Stimulated activated CD8-positive, alpha-beta memory T cell treated with anti-CD3 and anti-CD28 coated beads, Interleukin-2, amount 100 ng/mL, for 48 hours (primary cell): ENCODE results near the gene DNASE1L3.

ENCODE experiments used
- DNase-seq, 2 donors: peaks; one replicate each; pipeline ENCODE4 v3.0.0-alpha.2; 2020; ENCODE audit warnings: low read depth in 2 of 2

DNASE1L3 gene

DNA sequence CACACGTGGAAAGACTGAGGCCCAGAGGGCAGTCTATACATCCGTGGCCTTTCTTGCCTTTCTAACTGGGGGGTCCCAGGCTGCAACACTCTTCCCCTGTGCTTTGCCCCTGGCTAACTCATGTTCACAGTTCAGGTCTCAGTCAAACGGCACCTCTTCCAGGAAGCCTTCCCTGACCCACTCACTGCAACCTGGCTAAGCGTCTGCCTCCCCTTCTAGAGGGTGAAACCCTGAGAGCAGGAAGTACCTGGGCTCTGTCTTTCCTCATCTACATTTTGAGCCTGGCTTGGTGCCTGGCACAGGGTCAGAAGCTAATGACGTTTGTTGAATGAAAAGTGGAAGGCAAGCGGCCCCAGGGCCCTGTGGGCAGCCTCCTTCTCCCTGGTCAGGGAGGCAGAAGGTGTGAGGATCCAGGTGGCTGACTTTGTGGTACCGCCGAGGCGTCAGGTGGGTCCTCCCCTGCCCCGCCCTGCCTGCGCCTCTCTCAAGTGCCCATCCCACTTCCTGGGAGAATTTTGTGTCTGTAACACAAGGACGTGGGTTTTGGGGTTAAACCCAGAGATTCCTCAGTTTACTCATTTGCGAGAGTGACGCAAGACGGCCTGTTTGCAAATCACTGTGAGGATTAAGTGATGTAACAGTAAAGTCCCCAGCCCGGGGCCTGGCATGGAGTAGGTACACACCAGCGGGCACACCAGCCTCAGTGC lies 32.1 kb downstream of the DNASE1L3 start:
- DNase-seq: no peak

DNA sequence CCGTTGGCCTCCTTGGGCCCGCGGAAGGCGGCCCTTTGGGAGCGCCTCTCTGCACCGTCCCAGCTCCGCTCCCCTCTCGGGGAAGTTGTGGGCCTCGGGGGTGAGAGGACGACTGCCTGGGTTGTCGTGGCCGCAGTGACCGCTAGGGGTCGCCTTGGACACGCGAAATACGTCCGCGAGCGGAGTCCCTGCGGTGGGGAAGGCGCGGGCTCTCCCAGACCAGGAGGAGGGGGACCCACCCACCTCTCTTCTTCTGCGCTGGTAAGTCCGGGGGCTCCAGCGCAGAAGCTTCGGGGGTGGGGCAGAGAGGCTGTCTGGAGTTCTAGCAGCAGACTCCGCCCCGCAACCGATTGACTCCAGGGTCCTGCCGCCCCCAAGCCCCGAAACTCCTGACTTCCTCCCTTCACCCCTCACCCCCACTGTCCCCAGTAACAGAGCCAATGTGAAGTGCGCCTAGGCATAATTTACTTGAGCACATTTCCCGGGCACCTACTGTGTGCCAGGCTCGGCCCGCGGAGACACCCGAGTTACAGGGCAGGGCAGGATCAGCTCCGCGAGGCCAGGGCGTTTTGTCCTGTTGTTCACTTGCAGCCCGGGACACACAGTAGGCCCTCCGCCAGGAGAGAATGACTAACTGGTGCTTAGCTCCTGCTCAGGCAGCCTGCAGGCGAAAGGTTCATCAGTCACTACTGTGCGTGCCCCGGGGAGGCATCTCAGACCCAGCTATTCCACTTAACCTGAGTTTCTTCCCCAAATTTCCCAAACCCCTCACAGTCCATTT lies 32.8 kb downstream of the DNASE1L3 start:
- DNase-seq: peak; percentile 83 to 89

DNA sequence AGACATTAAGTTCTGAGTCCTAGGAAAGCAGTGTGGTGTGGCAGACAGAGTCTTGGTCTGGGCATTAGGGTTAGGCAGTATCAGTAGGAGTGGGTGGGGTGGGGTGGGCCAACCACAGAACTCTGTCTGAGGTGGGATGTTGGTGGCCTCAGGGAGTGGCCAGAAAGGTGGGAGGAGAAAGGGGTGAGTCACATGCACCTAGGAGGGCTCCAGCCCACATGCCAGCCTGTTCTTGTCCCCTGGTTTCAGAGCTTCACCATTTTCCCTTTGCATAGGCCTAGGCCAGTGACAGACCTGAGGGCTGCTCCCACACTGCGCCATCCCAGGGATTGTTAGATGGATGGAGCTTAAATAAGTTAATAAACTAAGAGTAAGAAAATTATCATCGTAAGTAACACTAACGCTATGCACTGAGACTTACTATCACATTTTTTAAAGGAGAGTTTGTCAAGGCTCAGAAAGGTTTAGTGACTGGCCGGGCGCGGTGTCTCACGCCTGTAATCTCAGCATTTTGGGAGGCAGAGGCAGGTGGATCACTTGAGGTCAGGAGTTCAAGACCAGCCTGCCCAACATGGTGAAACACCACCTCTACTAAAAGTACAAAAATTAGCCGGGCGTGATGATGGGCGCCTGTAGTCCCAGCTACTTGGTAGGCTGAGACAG lies 33.8 kb downstream of the DNASE1L3 start:
- DNase-seq: no peak

DNA sequence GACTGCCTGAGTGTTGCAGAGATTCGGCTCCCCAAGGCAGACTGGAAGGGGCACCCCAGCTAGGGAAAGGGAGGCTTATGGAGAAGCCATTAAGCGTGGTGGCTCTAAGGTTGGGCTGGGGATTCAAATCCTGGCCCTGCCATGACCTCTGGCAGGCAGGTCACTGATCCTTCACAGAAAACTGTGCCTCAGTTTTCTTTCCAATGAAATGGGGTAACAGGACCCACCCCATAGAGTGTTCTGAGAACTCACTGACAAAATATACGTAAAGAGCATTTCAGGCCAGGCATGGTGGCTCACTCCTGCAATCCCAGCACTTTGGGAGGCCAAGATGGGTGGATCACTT lies 34.6 kb downstream of the DNASE1L3 start:
- DNase-seq: no peak

DNA sequence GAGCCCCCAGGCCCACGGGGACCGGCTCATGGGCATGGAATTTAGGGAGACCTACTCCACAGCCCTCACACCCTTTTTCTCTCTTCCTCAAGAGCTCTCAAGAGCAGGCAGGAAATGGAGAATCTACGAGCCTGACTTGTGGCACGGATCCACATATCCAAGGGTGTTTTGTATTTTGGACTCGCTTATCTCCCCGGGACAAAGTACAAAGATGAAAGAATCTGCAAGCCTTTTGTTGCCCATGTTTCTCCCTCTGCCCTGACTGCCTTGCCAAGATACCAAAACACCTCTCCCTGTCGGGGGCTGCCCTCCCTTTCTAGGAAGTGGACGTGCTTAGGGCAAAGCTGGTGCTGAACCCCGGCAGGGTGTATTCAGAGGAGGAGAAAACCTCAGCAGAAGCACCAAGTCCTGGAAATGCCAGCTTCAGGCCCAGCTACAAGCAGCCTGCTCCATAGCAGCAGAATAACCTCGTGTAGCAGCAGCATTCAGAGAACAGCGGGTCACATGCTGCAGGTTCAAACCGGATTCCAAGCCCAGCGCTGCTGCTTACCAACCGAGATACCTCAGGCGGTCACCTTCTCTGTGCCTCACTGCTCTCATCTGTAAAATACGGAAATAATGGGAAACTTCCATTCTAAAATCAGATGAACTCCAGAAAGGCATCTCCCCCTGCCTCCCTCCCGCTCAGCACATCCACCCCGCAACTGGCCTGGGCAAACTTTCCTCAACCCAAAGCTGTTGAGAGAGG lies 35.2 kb downstream of the DNASE1L3 start:
- DNase-seq: no peak

DNA sequence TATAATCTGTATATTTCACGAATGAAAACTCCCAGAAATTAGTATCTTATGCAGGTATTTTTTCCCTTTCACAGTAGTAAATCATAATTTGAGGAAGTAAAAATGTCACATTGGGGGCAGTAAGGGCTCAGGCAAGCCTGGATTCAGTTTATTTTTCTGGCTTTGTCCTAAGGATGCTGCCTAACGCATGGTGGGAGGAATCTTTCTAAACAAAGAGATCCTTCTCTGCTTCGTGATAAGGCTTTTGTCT lies 35.7 kb downstream of the DNASE1L3 start:
- no peak for DNase-seq

DNA sequence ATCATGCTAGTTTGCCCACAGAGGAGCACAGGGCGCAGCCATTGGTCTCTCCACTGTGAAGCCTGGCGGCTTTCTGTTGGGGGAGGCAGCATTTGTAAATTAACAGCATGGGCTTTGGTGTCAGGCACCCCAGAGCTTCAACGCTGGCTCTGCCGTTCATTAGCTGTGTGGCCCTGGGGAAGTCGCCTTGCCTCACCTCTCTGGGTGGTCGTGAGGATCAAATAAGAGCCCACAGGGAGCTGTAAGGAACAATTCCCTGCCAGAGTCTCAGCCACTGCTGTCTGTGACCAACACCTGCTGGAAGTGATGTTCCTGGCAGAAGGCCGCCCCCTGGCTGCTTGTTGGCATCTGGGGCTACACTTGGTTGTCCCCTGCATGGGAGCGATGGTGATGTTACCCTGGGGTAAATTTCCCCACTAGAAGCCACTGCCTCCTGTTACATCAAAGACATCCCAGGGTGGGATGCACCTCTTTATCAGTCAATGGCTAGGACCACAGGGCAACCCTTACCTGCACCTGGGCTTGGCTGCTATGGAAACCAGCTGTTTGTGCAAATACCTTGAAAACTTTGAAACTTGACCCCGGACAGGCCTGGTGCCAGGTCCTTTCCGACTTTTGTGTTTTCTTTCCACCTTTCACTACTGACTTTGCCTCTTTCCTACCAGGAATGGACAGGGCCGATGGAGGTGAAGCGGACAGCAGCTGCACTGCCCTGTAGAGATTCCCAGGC lies 36.9 kb downstream of the DNASE1L3 start:
- DNase-seq: peak in 1 of 2 donors; percentile 19

DNA sequence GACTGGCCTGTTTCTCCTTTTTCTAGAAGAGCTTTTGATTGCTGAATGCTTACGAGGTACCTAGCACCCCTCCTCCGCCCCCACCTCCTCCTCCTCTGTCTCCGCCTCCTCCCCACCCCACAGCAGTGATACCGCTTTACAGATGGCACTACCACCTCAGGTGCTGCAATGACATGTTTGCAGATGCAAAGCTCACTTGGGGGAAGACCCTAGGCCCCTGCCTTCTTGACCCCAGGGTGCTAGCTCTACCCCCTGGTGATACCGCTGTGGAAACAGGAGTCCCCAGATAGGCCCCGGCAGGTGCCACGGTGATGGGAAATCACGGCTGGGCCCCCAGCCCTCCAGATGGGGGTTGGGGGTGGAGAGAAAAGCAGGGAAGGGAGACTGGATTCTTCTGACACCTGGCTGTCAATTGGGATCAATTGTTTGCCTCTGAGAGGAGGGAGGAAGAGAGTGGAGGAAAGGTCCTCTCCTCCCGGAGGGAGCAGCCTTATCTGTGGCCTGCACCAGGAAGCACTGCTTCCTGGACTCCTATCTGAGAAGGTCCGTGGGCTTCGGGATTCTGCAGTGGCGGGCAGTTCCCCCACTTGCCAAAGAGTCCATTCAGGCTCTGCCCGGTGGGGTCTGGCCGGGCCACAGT lies 37.6 kb downstream of the DNASE1L3 start:
- DNase-seq: no peak

DNA sequence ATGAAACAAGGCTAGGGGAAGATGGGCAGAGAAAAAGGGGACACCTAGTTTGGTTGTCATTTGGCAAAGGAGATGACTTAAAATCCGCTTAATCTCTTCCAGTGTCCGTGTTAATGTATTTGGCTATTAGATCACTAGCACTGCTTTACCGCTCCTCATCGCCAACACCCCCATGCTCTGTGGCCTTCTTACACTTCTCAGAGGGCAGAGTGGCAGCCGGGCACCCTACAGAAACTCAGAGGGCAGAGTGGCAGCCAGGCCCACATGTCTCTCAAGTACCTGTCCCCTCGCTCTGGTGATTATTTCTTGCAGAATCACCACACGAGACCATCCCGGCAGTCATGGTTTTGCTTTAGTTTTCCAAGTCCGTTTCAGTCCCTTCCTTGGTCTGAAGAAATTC lies 39.6 kb downstream of the DNASE1L3 start:
- DNase-seq: no peak

DNA sequence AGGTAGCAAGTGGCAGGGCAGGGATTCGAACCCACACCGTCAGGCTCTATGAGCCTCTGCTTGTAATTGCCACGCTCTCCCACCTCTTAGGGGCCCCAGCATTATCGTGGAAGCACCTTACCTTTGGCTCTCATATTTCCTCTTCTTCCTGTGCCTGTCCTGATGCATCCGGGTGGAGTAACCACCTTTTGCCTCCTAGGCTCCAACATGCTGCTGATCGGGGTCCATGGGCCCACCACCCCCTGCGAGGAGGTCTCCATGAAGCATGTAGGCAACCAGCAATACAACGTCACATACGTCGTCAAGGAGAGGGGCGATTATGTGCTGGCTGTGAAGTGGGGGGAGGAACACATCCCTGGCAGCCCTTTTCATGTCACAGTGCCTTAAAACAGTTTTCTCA lies 40.4 kb downstream of the DNASE1L3 start:
- no peak for DNase-seq

DNA sequence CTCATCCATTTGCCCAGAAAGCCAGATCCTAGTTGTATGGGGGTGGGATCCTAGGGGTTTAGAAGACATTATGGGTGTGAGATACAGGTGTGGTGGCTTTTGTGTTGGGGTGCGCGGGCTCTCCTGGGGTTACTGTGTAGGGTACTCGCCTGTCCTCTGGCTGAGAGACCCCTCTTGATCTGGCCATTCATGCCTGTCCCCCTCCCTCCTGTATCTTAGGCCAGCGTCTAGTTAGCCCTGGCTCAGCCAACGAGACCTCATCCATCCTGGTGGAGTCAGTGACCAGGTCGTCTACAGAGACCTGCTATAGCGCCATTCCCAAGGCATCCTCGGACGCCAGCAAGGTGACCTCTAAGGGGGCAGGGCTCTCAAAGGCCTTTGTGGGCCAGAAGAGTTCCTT lies 41.4 kb downstream of the DNASE1L3 start:
- no peak for DNase-seq

DNA sequence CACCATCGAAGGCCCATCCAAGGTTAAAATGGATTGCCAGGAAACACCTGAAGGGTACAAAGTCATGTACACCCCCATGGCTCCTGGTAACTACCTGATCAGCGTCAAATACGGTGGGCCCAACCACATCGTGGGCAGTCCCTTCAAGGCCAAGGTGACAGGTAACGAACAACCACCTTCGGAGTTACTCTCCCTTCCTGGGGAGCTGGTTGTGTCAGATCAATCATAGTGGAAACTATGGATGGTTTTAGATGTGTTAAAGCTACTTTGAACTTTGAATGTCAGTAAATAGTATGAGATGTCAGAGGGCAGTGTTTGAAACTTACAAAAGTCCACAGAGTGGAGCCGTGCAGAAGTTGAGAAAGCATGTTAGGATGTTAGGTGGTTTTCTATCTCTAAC lies 42.3 kb downstream of the DNASE1L3 start:
- DNase-seq: no peak

DNA sequence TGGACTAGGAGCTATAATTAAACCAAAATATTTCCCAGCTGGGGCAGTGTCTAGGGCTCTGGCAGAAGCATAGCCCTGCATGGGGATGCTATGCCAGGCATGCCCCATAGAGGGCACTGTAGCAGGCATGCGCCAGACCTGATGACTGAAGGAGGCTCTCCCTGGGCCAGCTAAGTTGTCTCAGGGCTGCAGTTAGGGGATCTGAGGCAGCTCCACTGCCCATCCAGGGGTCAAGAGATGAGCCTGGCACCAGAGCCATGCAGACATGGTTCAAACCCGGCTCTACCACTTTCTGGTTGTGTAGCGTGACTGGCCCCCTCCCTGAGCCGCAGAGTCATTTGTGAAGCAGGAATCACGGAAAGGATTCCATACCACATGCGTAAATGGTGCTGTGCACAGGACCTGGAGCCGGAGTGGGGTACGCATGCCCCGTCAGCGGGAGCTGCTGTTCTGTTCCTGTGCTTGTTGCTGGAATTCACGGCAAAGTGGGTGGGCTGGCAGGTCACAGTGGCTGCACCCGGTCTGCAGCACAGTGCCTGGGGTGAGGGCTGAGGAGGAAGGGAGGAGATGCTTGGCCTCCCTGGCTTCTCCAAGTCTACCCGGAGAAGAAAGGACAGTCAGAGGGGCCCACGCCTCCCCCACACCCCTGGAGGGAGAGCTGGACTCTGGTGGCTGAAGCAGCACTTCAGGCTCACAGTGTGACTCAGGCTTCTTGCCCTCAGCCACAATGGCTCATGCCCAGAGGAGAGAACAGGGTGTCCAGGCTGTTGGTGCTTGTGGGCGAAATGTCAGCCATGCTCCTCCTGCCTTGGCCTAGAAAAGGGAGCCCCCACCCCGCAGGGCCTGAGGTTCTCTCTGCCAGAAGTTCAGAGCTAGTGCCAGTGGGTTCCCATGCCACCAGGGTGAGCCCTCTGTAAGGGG lies 43.1 kb downstream of the DNASE1L3 start:
- peak; percentile 41 to 65 for DNase-seq

DNA sequence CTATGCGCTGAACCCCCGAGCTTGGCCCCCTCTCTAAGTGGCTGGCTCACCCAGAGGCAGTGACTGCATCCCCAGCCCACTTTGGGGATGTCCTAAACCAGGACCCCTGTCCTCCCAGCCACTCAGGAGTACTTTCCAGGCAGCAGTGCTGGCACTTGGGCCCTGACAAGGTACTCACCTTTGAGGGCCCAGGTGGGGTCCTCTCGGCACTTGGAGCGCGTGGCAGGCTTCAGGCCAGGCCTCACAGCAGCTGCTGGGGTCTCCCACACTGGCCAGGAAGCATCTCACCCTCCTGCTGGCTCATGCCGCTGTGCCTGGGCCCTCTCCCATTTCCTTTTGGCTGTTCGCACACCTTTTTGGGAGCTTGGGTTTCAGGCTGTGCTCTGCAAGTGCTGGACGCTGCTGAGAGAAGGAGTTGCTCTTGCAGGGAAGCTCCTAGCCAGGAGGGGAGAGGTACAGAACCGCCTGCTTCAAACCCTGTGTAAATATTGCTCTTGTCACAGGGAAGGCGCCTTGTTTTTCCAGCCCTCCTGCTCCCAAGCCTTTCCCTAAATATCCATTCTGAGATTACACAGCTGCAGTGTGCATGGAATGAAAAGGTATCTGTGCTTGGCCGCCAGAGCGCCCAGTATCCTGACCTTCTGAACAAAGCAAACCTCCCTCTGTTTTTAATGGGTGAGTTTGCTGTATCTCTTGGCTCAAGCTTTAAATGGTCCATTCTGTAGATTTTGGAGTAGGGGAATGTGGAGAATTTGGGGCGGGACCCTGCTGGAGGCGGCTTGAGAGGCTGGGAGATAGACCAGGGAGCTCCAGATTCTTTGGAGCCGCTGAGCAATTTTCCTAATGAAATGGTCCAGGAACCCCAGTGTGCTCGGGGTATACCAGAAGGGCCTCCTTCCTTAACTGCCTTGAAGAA lies 45.6 kb downstream of the DNASE1L3 start:
- no peak for DNase-seq

DNA sequence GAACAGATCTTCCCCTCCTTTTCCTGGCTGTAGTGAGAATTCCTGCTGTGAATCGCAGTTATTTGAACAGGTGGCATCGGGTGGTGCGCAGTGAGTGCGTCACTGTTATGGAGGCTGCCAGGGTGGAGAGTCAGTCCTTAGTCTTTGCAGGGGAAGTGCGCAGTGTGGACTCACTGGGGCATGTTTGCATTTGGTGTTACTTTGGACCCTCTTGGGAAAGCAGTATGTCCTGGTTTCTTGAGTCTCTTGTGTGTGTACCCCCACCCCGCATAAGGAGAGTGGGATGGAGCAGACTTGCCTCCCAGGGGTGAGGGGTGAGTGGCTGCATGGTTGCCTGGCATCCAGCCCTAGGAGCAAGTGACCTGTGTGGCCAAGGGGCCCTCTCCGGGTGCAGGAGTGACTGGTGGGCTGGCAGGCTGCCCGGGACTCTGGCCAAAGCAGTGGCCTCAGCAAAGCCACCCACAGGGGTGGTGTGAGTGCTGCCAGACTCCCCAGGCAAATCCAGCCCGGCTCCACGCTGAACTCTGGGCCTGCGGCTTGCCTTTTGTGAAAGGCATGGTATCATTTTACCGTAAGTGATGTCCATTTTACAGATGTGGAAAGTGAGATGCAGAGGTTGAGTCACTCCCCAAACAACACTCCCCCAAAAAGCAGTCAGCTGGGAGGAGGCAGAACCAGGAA lies 46.4 kb downstream of the DNASE1L3 start:
- no peak for DNase-seq

DNA sequence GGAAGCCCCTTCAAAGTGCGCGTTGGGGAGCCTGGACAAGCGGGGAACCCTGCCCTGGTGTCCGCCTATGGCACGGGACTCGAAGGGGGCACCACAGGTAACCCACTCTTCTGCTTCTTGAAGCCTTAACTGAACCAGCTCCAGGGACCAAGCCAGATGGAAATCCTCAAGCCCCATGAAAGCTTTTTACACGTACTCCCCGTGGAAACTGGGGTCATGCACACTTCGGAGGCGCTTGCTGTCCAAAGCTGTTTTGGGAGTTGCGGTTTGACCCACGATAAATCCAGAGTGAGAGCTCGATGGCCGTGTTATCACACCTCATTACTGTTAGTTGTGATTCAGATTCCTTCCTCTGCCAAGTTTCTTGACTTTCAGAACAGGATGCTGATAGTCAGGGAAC lies 47.5 kb downstream of the DNASE1L3 start:
- no peak for DNase-seq

DNA sequence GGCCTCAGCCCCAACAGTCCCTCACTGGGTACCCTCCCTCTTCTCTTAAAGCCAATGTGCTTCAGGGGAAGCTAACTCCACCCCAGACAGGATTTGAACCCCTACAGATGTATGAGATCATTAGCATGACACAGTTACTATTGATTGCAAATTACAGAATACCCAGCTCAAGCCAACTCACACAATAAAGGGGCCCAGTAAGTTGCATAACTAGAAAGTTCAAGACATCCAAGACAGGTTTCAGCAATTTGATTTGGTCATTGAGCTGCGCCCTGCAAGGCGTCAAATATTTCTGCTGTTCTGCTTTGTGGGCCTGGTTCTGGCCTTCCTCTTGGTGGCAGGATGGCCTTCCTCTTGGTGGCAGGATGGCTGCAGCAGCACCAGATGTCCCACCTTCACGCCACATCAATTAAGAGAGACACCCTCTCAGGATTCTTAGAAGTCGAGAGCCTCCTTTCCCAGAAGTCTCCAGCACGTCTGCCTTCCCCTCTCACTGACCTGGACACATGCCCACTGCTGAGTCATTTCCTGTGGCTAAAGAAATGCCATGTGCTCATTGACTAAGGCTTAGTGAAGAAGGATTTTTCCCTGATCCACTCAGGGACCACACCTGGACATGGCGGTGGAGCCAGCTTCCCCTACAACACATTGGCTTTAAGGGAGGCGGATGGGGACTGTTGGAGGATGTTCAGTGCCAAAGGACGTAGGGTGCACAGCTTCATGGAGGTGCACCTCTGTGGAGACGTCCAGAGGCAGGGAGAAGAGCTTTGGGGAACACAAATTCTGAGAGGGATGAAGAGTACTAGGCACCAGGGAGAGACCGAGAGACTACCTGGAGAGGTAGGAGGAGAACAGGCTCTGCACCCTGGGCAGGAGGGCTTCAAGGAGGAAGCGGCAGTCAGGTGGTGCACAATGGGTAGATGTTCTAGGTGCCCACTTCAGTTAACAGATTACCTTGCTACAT lies 49.1 kb downstream of the DNASE1L3 start:
- no peak for DNase-seq
